Fibroblast of skin of scalp (primary cell): ENCODE measurements around the gene PROM2. TPM values are rescaled to one million over a fixed set of nuclear protein-coding genes. Genes with fewer than 3 reads are reported as not detected.
A peak's percentile ranks its signal among the peaks of the same experiment; 100 is the strongest.
"Not testable (repeated sequence)": the region's sequence is repeated elsewhere in the genome, so short reads cannot be mapped to it uniquely, and the experiment has no call there.

ENCODE experiments used
- DNase-seq: peaks from one replicate; pipeline ENCODE4 v3.0.0-alpha.2; 2013
- polyA plus RNA-seq, 2 experiments: library from polyadenylated mRNA; unstranded; fragments of 120-200 nt; gene quantifications; one replicate each; pipeline ENCODE4 v1.2.1, GENCODE V29; 2013; ENCODE audit not compliant: insufficient read length in 2 of 2

PROM2 gene
- polyA plus RNA-seq (2013, experiment 1 of 2; ENCODE audit: insufficient read length): 0.83 TPM
- 0.31 TPM for polyA plus RNA-seq (2013, experiment 2 of 2; ENCODE audit: insufficient read length)

GRCh38 chr2:95274291-95275150, at the start of gene PROM2:
PROM2 (plus strand) TSS chr2:95274449; CDS start chr2:95274586, 137 bp downstream.
- DNase-seq: no peak

GRCh38 chr2:95225658-95226057, 48.6 kb upstream of the PROM2 start:
- no peak for DNase-seq

DNA sequence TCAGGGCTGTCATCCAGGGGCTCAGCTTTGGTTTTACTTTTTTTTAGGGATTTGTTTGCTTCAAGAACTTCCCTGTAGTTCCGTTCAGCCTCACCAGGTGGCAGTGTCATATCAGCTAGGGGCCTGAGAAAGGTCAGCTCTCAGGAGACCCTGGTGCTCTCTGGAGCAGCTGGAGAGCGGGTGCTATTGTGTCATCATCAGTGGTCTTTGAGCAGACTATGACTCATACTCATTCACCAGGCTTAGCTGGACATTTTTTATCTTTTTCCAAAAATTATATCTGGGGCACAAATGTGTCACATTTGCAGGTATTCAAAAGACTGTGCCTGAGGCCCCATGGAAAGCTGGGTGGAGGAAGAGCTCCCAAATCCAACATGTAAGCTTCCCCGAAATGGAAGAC, 42.5 kb upstream of the PROM2 start:
- DNase-seq: peak; percentile 66

DNA sequence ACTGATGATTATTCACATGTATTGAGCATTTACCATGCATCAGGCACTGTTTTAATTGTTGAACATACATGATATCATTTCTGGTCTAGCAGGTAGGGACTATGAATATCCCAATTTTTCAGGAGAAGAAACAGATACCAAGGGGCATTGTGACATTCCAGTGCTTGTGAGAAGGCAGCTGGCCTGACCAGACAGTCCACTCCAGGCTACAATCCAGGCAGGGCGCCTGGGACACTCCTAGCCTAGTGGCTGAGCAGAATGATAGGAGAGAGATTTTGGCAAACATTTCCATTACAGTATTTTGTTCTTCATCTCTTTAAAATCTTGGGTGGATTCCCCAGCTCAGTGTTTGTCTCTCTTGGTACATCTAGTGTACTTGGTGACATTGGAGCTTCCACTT, 42.0 kb upstream of the PROM2 start:
- no peak for DNase-seq

- DNase-seq: no peak
Observed at GRCh38 chr2:95234286-95234785, 39.9 kb upstream of the PROM2 start.

- no peak for DNase-seq
Observed at GRCh38 chr2:95234816-95235215, 39.4 kb upstream of the PROM2 start.

GRCh38 chr2:95238131-95238530, 36.1 kb upstream of the PROM2 start:
- DNase-seq: no peak

DNA sequence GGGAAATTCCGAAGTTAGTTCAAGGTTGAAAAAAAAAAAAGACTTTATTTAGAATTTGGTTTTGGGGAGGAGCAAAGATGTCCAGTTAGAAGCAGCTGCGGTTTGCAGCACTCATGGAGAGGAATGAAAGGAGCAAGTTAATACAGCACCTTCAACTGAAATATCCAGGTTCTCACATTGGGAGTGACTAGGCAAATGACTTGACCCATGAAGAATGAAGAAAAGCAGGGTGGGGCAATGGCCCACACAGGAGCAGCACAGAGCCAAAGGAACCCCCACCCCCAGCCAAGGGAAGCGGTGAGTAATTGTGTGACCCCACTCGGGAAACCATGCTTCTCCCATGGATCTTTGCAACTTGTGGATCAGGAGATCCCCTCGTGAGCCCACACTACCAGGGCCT, 34.2 kb upstream of the PROM2 start:
- DNase-seq: no peak

- DNase-seq: no peak
Observed at GRCh38 chr2:95240556-95240955, 33.7 kb upstream of the PROM2 start.

DNA sequence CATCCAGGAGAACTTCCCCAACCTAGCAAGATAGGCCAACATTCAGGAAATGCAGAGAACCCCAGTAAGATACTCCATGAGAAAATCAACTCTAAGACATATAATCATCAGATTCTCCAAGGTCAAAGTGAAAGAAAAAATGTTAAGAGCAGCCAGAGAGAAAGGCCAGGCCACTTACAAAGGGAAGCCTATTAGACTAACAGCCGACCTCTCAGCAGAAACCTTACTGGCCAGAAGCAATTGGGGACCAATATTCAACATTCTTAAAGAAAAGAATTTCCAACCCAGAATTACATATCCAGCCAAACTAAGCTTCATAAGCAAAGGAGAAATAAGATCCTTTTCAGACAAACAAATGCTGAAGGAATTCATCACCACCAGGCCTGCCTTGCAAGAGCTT, 32.2 kb upstream of the PROM2 start:
- not testable (repeated sequence) for DNase-seq

- DNase-seq: no peak
Observed at GRCh38 chr2:95258271-95258670, 16.0 kb upstream of the PROM2 start.

GRCh38 chr2:95260028-95261023, 13.9 kb upstream of the PROM2 start:
- DNase-seq: no peak

DNA sequence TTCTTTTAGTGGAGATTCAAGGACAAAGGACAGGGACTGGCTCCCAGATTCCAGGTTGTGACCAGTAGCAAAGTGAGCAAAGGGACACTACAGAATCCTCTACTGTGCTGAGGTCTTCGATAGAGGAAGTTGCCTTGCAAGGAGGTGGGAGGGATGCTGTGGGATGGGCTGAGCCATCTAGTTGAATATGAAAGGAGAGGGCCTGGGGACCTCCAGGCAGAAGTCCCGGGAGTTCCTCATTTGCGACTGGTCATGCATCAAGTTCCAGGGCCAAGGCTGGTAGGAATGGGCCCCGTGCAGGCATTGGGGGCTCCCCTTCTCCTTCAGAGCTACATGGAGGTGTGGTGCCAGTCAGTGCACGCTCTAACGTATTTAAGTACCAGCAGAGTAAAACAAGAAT, 12.6 kb upstream of the PROM2 start:
- DNase-seq: no peak

GRCh38 chr2:95262896-95263542, 11.2 kb upstream of the PROM2 start:
- DNase-seq: no peak

- peak; percentile 2 for DNase-seq
Observed at GRCh38 chr2:95264624-95265023, 9.6 kb upstream of the PROM2 start.

DNA sequence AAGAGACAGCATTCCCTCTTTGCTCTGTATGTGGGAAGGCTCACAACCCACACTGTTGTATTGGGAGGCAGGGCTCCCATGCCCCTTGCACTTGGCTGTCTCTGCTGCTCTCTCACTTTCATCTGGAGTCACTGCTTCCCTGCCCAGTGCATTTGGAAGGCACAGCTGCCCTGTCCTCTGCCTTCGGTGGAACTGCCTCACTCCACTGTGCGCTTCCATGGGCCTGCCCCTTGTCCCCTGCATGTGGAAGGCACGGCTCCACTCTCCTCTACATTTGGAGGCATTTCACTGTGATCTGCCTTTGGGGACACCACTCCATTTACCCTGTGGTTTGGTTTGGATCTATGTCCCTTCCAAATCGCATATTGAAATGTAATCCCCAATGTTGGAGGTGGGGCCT, 9.1 kb upstream of the PROM2 start:
- no peak for DNase-seq

- DNase-seq: no peak
Observed at GRCh38 chr2:95266781-95267430, 7.3 kb upstream of the PROM2 start.

GRCh38 chr2:95267458-95268210, 6.6 kb upstream of the PROM2 start:
- no peak for DNase-seq

DNA sequence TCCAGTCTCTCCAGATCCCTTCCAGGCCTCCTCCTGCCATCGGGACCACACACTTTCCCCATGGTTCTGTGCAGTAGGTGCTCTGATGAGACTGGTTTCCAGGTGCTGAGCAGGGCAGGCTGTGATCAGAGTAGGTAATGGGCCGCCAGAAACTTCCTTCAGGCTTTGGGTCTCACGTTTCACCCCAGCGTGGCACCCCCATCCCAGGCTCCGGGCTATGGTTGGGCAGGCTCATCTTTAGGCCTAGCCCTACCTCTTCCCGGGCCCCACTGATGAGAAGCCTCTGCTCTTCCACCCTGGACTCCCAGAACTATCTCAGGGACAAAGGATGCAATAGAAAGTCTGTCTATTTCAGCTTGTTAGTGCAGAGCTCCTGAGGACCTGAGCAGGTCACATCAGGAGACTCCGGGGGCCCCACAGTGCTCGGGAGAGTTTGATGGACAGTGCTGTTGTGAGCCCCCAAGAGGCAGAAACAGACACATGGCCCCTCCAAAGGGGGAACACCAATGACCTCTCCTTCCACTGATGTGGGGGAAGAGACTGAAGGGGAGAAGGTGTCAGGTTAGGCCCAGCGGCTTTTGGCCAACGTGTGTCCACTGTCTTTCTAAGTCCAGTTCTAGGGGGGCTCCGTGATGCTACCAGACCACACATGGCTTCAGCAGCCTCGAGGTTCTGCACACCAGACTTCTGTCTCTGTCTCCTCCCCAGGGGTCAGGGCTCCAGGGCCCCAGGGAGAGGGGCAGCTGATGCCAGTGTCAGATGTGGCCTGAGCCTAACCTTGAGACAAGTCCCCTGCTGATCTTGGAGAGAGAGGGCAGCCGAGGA, 5.8 kb upstream of the PROM2 start:
- no peak for DNase-seq

DNA sequence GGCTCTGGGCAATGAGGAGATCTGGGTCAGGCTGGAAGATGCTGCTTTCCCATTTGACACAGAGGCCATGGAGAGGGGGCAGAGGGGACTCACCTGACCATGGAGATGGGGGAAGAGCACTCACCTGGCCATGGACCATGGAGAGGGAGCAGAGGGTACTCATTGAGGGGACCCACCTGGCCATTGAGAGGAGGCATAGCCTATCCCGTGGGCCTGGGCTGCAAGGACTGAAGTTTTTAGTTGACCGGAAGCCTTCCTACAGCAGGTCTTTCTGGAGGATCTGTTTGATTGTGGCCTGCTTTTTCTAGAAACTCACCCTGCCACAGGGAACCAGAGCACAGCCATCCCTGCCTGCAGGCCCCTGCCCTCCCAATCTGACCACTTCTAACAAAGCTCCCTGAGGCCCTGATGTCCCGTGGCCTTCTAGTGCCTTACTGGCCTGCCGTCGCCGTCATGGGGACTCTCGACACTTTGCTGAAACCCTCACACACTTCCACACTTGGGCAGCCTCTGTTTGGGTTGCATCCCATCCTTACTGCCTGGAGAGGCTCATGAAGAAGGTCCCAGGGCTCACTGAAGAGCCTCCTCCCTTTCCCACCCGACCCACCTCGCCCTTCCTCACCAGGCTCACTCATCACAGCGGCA, 5.1 kb upstream of the PROM2 start:
- DNase-seq: no peak
